Epithelial cell of esophagus (primary cell): ENCODE data around the gene ANKRD49.

Experiments used
- DNase-seq: peaks from one replicate; pipeline ENCODE4 v3.0.0; 2010; ENCODE audit warnings: low read depth
- H3K4me3 ChIP-seq: 2 replicates; pipeline ENCODE4 v1.5.1; 2011; ENCODE audit warnings: mild to moderate bottlenecking, low read length, control low read depth
- CTCF ChIP-seq: IDR thresholded peaks from 2 replicates; pipeline ENCODE4 v1.5.1; 2011; ENCODE audit warnings: low read depth, mild to moderate bottlenecking, low read length, control low read depth, inconsistent platforms; ENCODE audit not compliant: insufficient read depth; ENCODE audit errors: missing control alignments

ANKRD49 gene

DNA sequence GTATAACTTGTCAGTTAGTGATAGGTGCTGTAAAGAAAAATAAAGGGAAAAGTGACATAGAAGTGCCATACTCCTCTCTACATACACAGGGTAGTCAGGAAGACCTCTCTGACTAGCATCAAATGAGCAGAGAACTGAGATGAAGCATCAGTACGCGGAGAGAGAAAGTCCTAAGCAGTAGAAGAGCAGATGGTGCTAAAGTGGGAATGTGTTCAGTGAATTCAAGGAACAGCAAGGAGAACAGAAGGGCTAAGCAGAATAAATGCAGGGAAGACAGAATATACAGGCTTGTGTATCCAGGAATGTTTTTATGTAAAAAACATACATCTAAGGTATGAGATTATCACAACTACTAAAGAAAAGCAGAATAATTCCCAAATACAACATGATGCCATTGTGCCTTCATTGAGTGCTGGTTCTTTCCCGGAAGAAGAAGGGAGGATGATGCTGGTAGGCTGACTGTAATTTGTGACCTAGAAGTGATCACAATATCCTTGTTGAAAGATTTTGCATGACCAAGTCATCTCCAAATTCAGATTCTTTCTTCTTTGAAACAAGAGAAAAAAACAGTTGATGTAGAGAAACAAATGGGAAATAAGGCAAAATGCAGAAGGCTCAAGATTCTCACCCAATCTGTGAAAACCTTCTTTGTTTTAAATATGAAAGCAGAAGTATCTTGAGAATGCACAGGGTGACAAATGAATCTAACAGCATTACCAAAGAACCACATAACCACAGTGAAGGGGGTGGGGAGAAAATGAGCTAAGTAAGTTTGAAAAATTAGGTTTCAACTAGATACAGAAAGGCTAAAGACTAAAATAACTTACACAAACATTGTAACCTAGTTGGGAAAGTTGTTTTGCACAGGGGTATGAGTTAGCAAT is 20.6 kb upstream of the ANKRD49 start:
- H3K4me3 ChIP-seq: no peak overlapping the region
- DNase-seq: no peak
- TF ChIP-seq CTCF: no peak

- H3K4me3 ChIP-seq: no peak overlapping the region
- no peak for TF ChIP-seq CTCF
- DNase-seq: no peak
Observed at GRCh38 chr11:94477624-94478023, 16.2 kb upstream of the ANKRD49 start.

DNA sequence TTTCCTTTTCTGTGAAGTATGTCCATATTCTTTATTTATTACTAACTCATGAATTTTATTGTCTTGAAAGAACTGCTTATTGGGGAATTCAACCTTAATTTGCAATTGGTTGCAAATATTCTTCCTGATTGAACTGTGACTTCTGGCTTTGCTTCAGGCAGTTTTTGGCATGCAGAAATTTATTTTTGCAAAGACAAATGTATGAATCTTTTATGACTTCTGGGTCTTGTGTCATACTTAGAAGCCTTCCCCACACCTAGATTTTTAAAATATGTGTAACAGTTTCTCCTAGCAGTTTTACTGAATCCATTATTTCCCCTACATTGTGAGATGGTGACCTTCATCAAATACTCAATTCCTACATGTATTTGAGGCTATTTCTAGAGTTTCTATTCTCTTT is 12.4 kb upstream of the ANKRD49 start:
- no peak overlapping the region for H3K4me3 ChIP-seq
- DNase-seq: no peak
- TF ChIP-seq CTCF: no peak

DNA sequence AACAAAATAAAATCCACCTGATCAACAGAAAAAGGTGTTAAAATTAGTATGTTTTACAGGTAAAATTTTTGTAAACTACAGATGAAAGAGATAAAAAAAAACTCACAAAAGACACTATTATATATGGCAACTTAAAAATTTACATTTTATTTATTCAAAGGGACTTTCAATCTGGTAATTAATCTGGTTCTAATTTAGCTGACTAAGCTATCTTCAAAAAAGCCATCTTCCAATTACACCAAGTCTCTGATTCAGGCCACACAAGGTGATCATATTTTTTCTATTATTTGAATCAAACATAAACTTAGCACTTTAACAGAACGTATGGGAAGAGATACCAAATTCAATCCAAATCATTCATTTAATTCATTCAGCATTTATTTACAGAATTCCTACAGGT is 7.7 kb upstream of the ANKRD49 start:
- no peak overlapping the region for H3K4me3 ChIP-seq
- TF ChIP-seq CTCF: no peak

DNA sequence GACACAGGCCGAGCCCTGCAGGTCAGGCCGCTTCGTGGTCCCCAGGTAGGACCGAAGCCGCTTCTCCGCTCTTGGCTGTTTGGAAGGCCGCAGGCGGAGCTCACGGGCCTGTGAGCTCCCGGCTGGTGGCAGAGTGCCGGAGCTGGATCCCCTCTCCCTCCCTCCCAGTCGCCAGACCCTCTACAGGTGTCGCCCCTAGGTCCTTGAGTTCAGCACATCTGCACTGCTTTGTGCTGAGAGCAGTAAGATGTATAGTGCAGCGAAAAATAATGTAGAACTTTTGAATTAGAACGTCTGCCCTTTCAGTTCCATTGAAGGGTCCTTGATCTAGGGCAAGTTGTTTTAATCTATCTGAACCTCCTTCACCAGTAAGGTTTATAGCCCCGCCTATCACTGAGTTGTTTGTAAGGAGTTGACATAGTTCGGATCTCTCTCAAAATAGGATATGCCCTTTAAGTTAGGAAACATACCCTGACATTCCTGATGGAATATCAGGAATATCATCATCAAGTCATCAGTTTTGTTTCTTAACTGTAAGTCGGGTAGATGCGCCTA is 419 bp downstream of the ANKRD49 start:
- no peak for TF ChIP-seq CTCF
- DNase-seq: no peak
- peak overlapping the region; percentile 91 for H3K4me3 ChIP-seq

More for the DNA sequence above, 7.7 kb upstream of the ANKRD49 start:
- no peak for DNase-seq

DNA sequence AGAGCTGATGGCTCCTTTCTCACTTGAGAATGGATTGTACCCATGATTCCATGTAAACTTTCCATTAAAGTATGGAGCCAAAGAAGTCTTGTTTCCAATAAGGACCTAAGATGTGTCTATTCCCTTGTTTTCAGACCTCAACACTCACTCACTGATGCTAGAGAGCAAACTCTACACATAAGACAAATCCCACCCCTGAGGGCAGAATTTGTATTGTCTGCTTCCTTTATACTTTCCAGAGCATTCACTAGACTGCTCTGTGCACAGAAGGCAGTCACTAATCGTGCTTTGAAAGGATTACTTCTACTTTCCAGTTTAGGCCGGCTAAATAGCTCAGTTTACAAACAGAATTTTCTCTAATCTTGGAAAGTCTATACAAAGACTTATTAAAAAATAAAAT is 6.4 kb downstream of the ANKRD49 start:
- no peak overlapping the region for H3K4me3 ChIP-seq
- TF ChIP-seq CTCF: no peak

GRCh38 chr11:94501522-94501921 is 7.7 kb downstream of the ANKRD49 start:
- H3K4me3 ChIP-seq: no peak overlapping the region
- no peak for DNase-seq
- no peak for TF ChIP-seq CTCF

More for the DNA sequence above, 6.4 kb downstream of the ANKRD49 start:
- no peak for DNase-seq
